Middle frontal gyrus (tissue), 1 donor: ENCODE measurements around the gene SIGLEC8.
A peak's percentile ranks its signal among the peaks of the same experiment; 100 is the strongest.
"Not testable (repeated sequence)": the region's sequence is repeated elsewhere in the genome, so short reads cannot be mapped to it uniquely, and the experiment has no call there.

Experiments used
- DNase-seq: peaks from one replicate; pipeline ENCODE4 v3.0.0-alpha.2; 2015; ENCODE audit warnings: low spot score; ENCODE audit errors: extremely low spot score

SIGLEC8 gene

DNA sequence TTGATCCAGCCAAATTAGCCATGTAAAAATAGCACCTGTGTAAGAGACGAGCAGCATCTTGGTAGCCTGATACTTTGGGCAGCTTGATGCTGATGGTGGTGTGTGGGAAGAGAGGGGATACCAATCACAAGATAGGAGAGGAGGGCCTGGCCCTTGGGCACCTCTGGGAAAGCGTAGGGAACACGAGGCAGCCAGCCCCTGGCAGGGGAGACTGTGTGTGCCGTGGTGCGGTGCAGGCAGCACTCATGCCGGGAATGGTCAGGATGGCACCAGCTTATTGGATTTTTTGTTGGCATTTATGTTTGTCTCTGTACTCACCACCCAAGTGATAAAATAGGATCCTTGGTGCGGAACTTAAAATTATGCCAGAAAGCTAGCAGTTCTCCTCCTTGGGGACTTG, 10.2 kb downstream of the SIGLEC8 start:
- DNase-seq = no peak

DNA sequence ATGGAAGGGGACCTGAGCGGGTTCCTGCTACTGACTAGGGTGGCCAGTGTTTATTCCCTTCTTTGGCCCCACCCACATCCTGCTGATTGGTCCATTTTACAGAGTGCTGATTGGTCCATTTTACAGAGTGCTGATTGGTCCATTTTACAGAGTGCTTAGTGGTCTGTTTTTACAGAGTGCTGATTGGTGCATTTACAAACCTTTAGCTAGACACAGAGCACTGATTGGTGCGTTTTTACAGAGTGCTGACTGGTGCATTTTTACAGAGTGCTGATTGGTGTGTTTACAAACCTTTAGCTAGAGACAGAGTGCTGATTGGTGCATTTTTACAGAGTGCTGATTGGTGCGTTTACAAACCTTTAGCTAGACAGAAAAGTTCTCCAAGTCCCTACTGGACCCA, 10.7 kb downstream of the SIGLEC8 start:
- not testable (repeated sequence) for DNase-seq

GRCh38 chr19:51441410-51442390, 16.6 kb downstream of the SIGLEC8 start:
- DNase-seq = no peak

- DNase-seq = no peak
Observed at GRCh38 chr19:51440846-51441409, 17.3 kb downstream of the SIGLEC8 start.

DNA sequence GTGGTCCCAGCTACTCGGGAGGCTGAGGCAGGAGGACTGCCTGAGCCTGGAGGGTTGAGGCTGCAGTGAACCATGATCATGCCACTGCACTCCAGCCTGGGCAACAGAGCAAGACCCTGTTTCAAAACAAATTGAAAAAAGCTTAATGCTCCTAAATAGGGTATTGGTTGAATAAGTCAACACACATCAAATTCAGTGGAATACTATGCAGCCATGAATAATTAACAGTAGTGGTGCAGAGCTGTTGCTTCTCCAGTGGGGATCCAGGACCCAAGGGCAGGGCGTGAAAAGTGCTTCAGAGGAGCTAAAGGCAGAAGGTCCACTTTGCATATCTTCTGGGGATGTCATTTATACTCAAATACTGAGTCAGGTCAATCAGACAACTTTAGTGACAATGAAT, 18.2 kb downstream of the SIGLEC8 start:
- no peak for DNase-seq

- DNase-seq = no peak
Observed at GRCh38 chr19:51439021-51439465, 19.2 kb downstream of the SIGLEC8 start.

DNA sequence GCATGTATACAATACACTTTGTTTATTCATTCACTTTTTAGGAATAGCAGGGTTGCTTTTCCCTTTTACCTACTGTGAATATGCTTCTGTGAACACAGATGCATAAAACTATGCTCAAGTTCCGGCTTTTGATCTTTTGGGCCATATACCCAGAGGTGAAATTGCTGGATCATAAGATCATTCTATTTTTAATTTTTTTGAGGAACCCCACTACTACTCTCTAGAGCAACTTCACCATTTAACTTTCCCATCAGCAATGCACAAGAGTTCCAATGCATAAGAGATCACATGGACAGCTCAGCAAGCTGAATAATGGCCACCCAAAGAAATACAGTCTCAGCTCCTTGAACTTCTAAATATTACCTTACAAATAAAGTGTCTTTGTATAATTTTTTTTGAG, 23.8 kb downstream of the SIGLEC8 start:
- no peak for DNase-seq

DNA sequence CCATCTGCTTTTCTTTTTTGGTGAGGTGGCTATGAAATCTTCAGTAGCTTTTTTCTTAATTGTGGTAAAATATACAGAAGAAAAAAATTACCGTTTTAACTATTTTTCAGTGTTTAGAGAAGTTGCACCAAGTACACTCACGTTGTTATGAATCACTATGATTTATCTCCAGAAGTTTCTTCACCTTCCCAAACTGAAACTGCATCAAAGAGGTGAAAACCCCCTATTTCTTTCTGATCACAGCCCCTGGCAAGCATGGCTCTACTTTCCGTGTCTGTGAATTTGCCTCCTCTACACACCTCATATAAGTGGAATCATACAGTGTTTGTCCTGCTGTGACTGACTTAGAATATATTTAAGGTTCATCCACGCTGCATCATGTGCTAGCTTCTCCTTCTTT, 25.2 kb downstream of the SIGLEC8 start:
- DNase-seq = no peak

GRCh38 chr19:51431124-51431523, 27.1 kb downstream of the SIGLEC8 start:
- DNase-seq = no peak

- DNase-seq = no peak
Observed at GRCh38 chr19:51430221-51430620, 28.0 kb downstream of the SIGLEC8 start.

DNA sequence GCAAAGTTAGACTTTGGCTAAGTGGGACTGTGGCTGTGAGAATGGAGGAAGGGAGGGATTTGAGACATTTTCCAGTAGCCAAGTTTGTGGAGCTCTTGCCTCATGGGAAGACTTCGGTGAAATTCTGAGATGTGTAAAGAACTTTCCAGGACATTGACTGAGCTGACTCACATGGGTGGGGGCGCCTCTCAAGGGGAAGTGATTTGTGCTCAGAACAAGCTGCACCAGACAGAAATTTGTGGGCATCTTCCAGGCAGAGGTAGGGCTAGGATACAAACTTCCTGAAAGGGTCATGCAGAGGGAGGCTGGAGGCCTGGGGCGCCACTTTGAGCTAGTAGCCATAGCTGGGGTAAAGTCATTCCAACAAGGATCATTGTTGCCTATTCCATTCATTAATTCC, 31.1 kb downstream of the SIGLEC8 start:
- DNase-seq = no peak

GRCh38 chr19:51422053-51422448, 36.2 kb downstream of the SIGLEC8 start:
- DNase-seq = peak; percentile 15

GRCh38 chr19:51421229-51422052, 36.8 kb downstream of the SIGLEC8 start:
- no peak for DNase-seq

DNA sequence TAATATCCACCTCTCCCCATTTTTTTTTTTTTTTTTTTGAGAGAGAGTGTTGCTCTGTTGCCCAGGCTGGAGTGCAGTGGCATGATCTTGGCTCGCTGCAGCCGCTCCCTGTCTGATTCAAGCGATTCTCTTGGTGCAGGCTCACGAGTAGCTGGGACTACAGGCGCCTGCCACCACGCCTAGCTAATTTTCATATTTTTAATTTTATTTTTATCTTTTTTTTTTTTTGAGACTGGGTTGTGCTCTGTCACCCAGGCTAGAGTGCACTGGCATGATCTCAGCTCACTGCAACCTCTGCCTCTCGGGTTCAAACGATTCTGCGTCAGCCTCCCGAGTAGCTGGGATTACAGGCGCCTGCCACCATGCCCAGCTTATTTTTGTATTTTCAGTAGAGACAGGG, 37.7 kb downstream of the SIGLEC8 start:
- not testable (repeated sequence) for DNase-seq

DNA sequence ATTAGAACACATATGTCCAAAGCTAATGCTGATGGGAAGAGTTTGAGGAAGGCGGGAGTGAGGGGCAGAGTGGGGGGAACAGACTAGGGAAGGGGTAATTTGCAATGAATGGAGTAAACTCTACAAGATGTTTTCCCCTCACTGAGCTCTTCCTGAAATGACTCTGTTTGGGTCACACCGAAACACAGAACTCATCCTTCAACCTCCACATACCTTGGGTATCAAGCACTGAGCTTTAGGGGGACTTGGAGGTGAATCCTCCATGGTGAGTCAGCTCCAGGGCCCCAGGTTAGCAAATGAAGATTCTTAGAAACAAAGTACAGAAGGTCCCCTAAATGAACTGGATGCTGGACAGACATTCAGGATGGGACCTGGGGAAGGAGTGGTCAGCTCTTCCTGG, 39.5 kb downstream of the SIGLEC8 start:
- no peak for DNase-seq

DNA sequence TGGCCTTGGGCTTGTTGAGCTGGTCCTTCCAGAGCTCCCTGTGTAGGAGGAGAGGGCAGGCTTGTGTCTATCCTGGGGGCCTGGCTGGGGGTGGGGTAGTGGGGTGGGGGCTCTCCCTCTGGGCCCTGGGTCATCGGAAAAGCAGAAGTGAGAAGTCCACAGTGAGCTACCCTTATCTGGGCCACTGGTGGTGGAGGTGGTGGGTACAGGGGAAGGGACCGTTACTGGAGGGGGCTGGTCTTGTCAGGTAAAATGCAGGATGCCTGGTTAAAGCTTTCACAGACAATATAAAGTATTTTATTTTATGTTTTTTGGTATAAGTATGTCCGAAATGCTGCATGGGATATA, 40.5 kb downstream of the SIGLEC8 start:
- no peak for DNase-seq

GRCh38 chr19:51417107-51417809, 41.0 kb downstream of the SIGLEC8 start, which contains the start of gene SIGLEC10:
Gene SIGLEC10, minus strand, starts transcription at chr19:51417642. Its CDS starts 61 bp downstream, at chr19:51417581.
- no peak for DNase-seq

DNA sequence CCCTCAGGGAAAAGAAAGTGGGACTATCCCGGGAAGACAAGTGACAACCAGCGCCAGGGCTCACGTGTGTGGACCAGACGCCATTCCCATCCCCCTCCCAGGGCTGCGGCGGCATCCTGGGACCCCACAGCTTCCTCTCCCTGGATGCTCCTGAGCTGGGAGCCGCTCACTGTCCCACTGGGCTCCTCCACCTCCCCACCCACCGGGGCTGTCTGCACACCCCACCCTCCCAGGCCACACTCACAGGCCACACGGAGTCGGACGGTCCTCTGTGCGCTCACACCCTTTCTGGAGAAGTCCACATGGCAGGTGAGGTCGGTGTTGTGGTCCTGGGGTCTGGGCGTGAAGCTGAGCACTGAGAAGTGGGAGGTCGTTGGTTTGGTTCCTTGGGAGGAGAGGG, 41.8 kb downstream of the SIGLEC8 start:
- not testable (repeated sequence) for DNase-seq

DNA sequence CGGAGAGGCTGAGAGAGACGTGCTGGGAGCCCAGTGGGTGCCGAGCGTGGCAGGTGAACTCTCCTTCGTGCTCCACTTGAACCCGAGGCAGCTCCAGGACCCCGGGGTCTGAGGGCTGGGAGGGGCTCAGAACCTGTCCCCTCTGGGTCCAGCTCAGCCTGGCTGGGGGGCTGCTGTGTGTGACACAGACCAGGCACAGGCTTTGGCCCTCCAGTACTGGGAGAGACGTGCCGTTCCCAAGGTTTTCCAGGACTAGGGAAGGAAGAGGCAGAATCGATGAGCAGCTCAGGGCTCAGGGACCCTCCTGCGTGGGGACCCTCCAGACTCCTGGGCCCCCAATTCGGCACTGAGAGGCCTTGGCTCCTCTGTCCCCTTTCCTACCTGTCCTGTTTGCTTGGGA, 43.1 kb downstream of the SIGLEC8 start:
- DNase-seq = no peak

DNA sequence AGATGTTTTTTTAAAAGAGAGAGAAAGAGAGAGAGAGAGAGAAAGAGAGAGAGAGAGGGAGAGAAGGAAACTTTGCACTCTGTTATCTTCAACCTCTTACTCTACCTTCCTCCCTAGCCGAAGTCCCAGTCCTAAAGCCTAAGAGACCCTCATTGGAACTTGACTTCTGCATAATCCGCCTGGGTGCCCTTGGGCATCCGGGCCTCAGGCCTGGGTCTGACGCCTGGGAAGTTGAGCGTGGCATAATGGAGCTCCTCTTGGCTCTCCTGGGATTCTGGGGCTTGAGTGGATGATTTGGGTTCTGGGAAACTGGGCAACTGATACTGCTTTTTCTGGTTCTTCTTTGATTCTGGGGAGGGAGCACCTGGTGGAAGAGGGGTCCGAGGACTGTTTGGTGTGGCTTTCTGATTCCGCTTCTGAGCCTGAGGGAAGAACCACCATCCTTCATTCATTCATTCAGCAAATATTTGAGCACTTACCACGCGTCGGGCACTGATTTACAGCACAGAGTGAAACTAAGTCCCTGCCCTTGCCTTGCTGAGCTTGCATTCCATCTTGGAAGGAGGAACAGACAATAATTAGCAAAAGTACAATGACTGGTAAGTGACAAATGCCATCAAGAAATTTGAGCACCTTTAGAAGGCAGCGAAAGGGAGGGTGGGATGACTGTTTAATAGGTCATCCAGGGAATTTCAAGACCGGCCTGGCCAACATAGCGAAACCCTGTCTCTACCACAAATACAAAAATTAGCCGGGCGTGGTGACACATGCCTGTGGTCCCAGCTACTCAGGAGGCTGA, 47.1 kb downstream of the SIGLEC8 start:
- DNase-seq = no peak
